IMR-90 (cell line): ENCODE data around the gene NANOG. TPM values are rescaled to one million over a fixed set of nuclear protein-coding genes. Genes with fewer than 3 reads are reported as not detected.

ENCODE experiments used
- ATAC-seq: fragments of 200-7000 bp; cut with Tn5 transposase; 2 replicates; pipeline ENCODE4 v1.9.1; 2020; ENCODE audit warnings: low read depth, mild to moderate bottlenecking, moderate library complexity
- BruUV-seq: library from RNA; stranded (reverse); fragments of 400-500 nt; replicated peaks from 2 replicates; lab custom pipeline; 2021; lab: Mats Ljungman, UMichigan
- CTCF ChIA-PET: fragments of 300-600 bp; formaldehyde crosslinking; extraction: SDS; loops from one replicate; lab custom pipeline; 2021; ENCODE audit warnings: antibody characterized with exemption; lab: Yijun Ruan, JAX
- POLR2A ChIA-PET: fragments of 300-600 bp; sonication (Branson Sonifier 250); formaldehyde crosslinking; loops from one replicate; lab custom pipeline; 2022; ENCODE audit warnings: antibody characterized with exemption; ENCODE audit not compliant: unreplicated experiment; lab: Charles Lee
- DNase-seq: peaks from one replicate; pipeline ENCODE4 v3.0.0; 2013
- H2AFZ ChIP-seq: replicated peaks from 2 replicates; pipeline ENCODE3; 2013; ENCODE audit warnings: low read length, mild to moderate bottlenecking; ENCODE audit not compliant: poor library complexity
- H2AK5ac ChIP-seq: 2 replicates; pipeline ENCODE4 v1.6.1; 2013; ENCODE audit warnings: low read depth, low read length, inconsistent platforms
- H2AK9ac ChIP-seq: replicated peaks from 2 replicates; pipeline ENCODE3; 2013; ENCODE audit warnings: mild to moderate bottlenecking, low read depth, low read length, moderate library complexity; ENCODE audit not compliant: poor library complexity
- H2BK120ac ChIP-seq: 2 replicates; pipeline ENCODE4 v1.6.1; 2013; ENCODE audit warnings: low read depth, low read length, inconsistent platforms
- H2BK15ac ChIP-seq: 3 replicates; pipeline ENCODE4 v1.6.1; 2013; ENCODE audit warnings: low read depth, low read length, inconsistent platforms
- H2BK20ac ChIP-seq: 2 replicates; pipeline ENCODE4 v1.6.1; 2013; ENCODE audit warnings: low read depth, mild to moderate bottlenecking, inconsistent platforms, low read length, moderate library complexity
- H2BK5ac ChIP-seq: 2 replicates; pipeline ENCODE4 v1.6.1; 2013; ENCODE audit warnings: mild to moderate bottlenecking, low read depth, low read length, inconsistent platforms; ENCODE audit not compliant: poor library complexity, severe bottlenecking
- H3K14ac ChIP-seq: replicated peaks from 2 replicates; pipeline ENCODE4 v1.6.1; 2013; ENCODE audit warnings: low read depth, low read length, inconsistent platforms
- H3K18ac ChIP-seq: 2 replicates; pipeline ENCODE4 v1.6.1; 2013; ENCODE audit warnings: low read depth, low read length, control low read depth
- H3K23ac ChIP-seq: 2 replicates; pipeline ENCODE4 v1.6.1; 2013; ENCODE audit warnings: low read depth, low read length, inconsistent platforms
- H3K27ac ChIP-seq: 2 replicates; pipeline ENCODE4 v1.5.1; 2013; ENCODE audit warnings: mild to moderate bottlenecking, control low read depth, low read length; ENCODE audit not compliant: insufficient read depth
- H3K27me3 ChIP-seq: 2 replicates; pipeline ENCODE4 v1.6.1; 2013; ENCODE audit warnings: low read length; ENCODE audit not compliant: control insufficient read depth, insufficient read depth
- H3K36me3 ChIP-seq: 2 replicates; pipeline ENCODE4 v1.6.1; 2013; ENCODE audit warnings: low read length, mixed read lengths; ENCODE audit not compliant: control insufficient read depth, insufficient read depth
- H3K4ac ChIP-seq: 2 replicates; pipeline ENCODE4 v1.6.1; 2013; ENCODE audit warnings: low read depth, low read length, inconsistent platforms
- H3K4me1 ChIP-seq: 2 replicates; pipeline ENCODE4 v1.6.1; 2013; ENCODE audit warnings: low read length, mixed read lengths; ENCODE audit not compliant: control insufficient read depth, insufficient read depth
- H3K4me2 ChIP-seq: 2 replicates; pipeline ENCODE4 v1.6.1; 2013; ENCODE audit warnings: low read depth, mild to moderate bottlenecking, control low read depth, low read length, moderate library complexity
- H3K4me3 ChIP-seq: 2 replicates; pipeline ENCODE4 v1.5.1; 2013; ENCODE audit warnings: low read depth, mild to moderate bottlenecking, control low read depth, low read length, moderate library complexity; ENCODE audit not compliant: insufficient read depth
- H3K56ac ChIP-seq: 2 replicates; pipeline ENCODE4 v1.6.1; 2013; ENCODE audit warnings: low read length, inconsistent platforms; ENCODE audit not compliant: insufficient read depth; ENCODE audit errors: extremely low read depth
- H3K79me1 ChIP-seq, 2 experiments: 2 replicates each; pipeline ENCODE4 v1.6.1; 2013; ENCODE audit warnings: low read length in 2 of 2, inconsistent platforms in 1 of 2, low read depth in 1 of 2
- H3K9ac ChIP-seq: 2 replicates; pipeline ENCODE4 v1.6.1; 2013; ENCODE audit warnings: low read depth, low read length, control low read depth
- H3K9me1 ChIP-seq: 2 replicates; pipeline ENCODE4 v1.6.1; 2013; ENCODE audit warnings: low read length, inconsistent platforms; ENCODE audit not compliant: insufficient read depth
- H3K9me3 ChIP-seq: 2 replicates; pipeline ENCODE4 v1.6.1; 2013; ENCODE audit warnings: low read length; ENCODE audit not compliant: control insufficient read depth, insufficient read depth
- H4K20me1 ChIP-seq: 2 replicates; pipeline ENCODE4 v1.6.1; 2013; ENCODE audit warnings: low read length, inconsistent platforms; ENCODE audit not compliant: insufficient read depth
- H4K5ac ChIP-seq: 2 replicates; pipeline ENCODE4 v1.6.1; 2013; ENCODE audit warnings: mild to moderate bottlenecking, low read depth, low read length, control low read depth
- H4K8ac ChIP-seq, 2 experiments: 2 replicates each; pipeline ENCODE4 v1.6.1; 2013; ENCODE audit warnings: low read depth in 2 of 2, low read length in 2 of 2, control low read depth in 1 of 2, inconsistent platforms in 1 of 2
- H4K91ac ChIP-seq: 2 replicates; pipeline ENCODE4 v1.6.1; 2013; ENCODE audit warnings: low read depth, low read length, inconsistent platforms; ENCODE audit not compliant: insufficient read depth
- MXI1 ChIP-seq: IDR thresholded peaks from 2 replicates; pipeline ENCODE4 v1.6.1; 2012; ENCODE audit warnings: low read depth, mild to moderate bottlenecking, low read length, moderate library complexity, borderline replicate concordance
- RCOR1 ChIP-seq: IDR thresholded peaks from 2 replicates; pipeline ENCODE4 v1.6.1; 2012; ENCODE audit warnings: mild to moderate bottlenecking, low read length, improper control_type of control experiment; ENCODE audit not compliant: insufficient replicate concordance
- SMC3 ChIP-seq: fragments of 150-350 bp; IDR thresholded peaks from 2 replicates; pipeline ENCODE4 v1.6.1; 2016; ENCODE audit warnings: low read depth, mild to moderate bottlenecking, antibody characterized with exemption, low read length, moderate library complexity
- WGBS, 2 experiments: methylation state at CpG; one replicate each; pipeline versions ENCODE4 v1.1.5 to v1.1.7; 2013; ENCODE audit warnings: missing lambda C conversion rate in 2 of 2; ENCODE audit not compliant: insufficient read length in 1 of 2; ENCODE audit errors: extremely low coverage in 2 of 2; 5-methylcytosine and 5-hydroxymethylcytosine counted together
- dilution Hi-C: fragments of 300-500 bp; cut with HindIII; formaldehyde crosslinking; loops from one replicate; pipeline ENCODE4 v1.14.3; 2018; ENCODE audit warnings: low sequenced_read_pairs; ENCODE audit not compliant: unreplicated experiment
- in situ Hi-C: fragments of 300-500 bp; cut with MboI; formaldehyde crosslinking; loops from 3 replicates; pipeline ENCODE4 v1.14.3; 2019; ENCODE audit warnings: low sequenced_read_pairs, inconsistent platforms, mixed read lengths
- intact Hi-C: fragments of 100-400 bp; cut with micrococcal nuclease; formaldehyde crosslinking; loops from 2 replicates; pipeline ENCODE4 v1.10.0; 2022
- polyA plus RNA-seq, 3 experiments: library from polyadenylated mRNA; depleted of rRNA; stranded (reverse); fragments of >200 nt; gene quantifications; 2 replicates each; pipeline ENCODE4 v1.2.3, GENCODE V29; 2012; ENCODE audit warnings: low replicate concordance in 1 of 3
- total RNA-seq: library from RNA; depleted of rRNA; stranded (reverse); fragments of >200 nt; gene quantifications from 2 replicates; pipeline ENCODE4 v1.2.3, GENCODE V29; 2012

The NANOG gene
- total and polyA plus RNA-seq, 2 of the 4 experiments (the other 2 are of a cell fraction): not detected

- H3K23ac ChIP-seq: no peak overlapping the region
- no peaks in the 10 kb centered on the region for H3K36me3 ChIP-seq
- in situ Hi-C loops: no loop called here
- intact Hi-C loops: no loop called here
- H3K79me1 ChIP-seq: no peaks in the 10 kb centered on the region
- H3K14ac ChIP-seq: no peak overlapping the region
- H4K8ac ChIP-seq: no peak overlapping the region
- 20% methylated on average over 1 of the region's 13 CpGs; no CpG with 5 or more reads in 1 of the 2 experiments for WGBS, 2 experiments
- H3K27me3 ChIP-seq: peaks cover 7% of the 10 kb centered on the region
- no peak overlapping the region for H4K5ac ChIP-seq
- no peaks in the 10 kb centered on the region for H3K9me3 ChIP-seq
- CTCF ChIA-PET: interaction anchor here (0.6 kb wide), 1 partner anchor 423 kb away, joined by 5 read pairs; no protein-coding TSS in a partner anchor
- H3K27ac ChIP-seq: no peak overlapping the region
- H3K9me1 ChIP-seq: no peaks in the 10 kb centered on the region
- DNase-seq (no peak), ATAC-seq (no peak)
- dilution Hi-C loops: no loop called here
- no peak overlapping the region for H2AK5ac ChIP-seq
- H2BK120ac ChIP-seq: no peak overlapping the region
- no TSS peak for BruUV-seq
- TF ChIP-seq RCOR1 (no peak), SMC3 (no peak), MXI1 (no peak)
- H2BK5ac ChIP-seq: no peak overlapping the region
- no peak overlapping the region for H4K91ac ChIP-seq
- no peak overlapping the region for H3K56ac ChIP-seq
- no peak overlapping the region for H2BK15ac ChIP-seq
- no peak overlapping the region for H2AFZ ChIP-seq
- no peaks in the 10 kb centered on the region for H4K20me1 ChIP-seq
- no peak overlapping the region for H2BK20ac ChIP-seq
- POLR2A ChIA-PET: no interaction called here
- no peak overlapping the region for H2AK9ac ChIP-seq
- H3K4me2 ChIP-seq: no peak overlapping the region
- H3K4me1 ChIP-seq: no peaks in the 10 kb centered on the region
- no peak overlapping the region for H3K18ac ChIP-seq
- H3K4ac ChIP-seq: no peak overlapping the region
- no peak overlapping the region for H3K9ac ChIP-seq
- no peak overlapping the region for H3K4me3 ChIP-seq
These were observed 1.5 kb upstream of the NANOG start for GRCh38 chr12:7787574-7788293.
